Measurements from ENCODE around the gene SORBS1.

GRCh38 chr10:95499482-95499989 lies 61.6 kb downstream of the SORBS1 start:
- TF ChIP-seq, protein P1, sequence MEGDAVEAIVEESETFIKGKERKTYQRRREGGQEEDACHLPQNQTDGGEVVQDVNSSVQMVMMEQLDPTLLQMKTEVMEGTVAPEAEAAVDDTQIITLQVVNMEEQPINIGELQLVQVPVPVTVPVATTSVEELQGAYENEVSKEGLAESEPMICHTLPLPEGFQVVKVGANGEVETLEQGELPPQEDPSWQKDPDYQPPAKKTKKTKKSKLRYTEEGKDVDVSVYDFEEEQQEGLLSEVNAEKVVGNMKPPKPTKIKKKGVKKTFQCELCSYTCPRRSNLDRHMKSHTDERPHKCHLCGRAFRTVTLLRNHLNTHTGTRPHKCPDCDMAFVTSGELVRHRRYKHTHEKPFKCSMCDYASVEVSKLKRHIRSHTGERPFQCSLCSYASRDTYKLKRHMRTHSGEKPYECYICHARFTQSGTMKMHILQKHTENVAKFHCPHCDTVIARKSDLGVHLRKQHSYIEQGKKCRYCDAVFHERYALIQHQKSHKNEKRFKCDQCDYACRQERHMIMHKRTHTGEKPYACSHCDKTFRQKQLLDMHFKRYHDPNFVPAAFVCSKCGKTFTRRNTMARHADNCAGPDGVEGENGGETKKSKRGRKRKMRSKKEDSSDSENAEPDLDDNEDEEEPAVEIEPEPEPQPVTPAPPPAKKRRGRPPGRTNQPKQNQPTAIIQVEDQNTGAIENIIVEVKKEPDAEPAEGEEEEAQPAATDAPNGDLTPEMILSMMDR (IDR thresholded peaks at IDR 0.05 in 2 of 3, conservative IDR thresholded peaks at IDR 0.05 in 1 of 3; ENCODE audit: insufficient read depth in 2 of 3, low read depth in 1 of 3, low read length in 3 of 3): no peak
- TF ChIP-seq KDM1A (IDR thresholded peaks at IDR 0.05) (no peak), FOXJ3 (CRISPR knock-in tag; IDR thresholded peaks at IDR 0.05) (no peak)
